GM23338 (cell line): Measurements from ENCODE around the gene WDR91. TPM values are rescaled to one million over a fixed set of nuclear protein-coding genes. Genes with fewer than 3 reads are reported as not detected.

Experiments
- ATAC-seq: fragments of 200-7000 bp; cut with Tn5 transposase; 3 replicates; pipeline ENCODE4 v1.9.1; 2020
- DNase-seq: peaks from one replicate; pipeline ENCODE4 v3.0.0-alpha.2; 2015; ENCODE audit warnings: low spot score
- H2AFZ ChIP-seq: fragments of 200-600 bp; sonication (generic); 2 replicates; pipeline ENCODE4 v1.8.0; 2016; ENCODE audit warnings: antibody characterized with exemption, mild to moderate bottlenecking, moderate library complexity
- H3F3A ChIP-seq: fragments of 200-600 bp; sonication (generic); replicated peaks from 2 replicates; pipeline ENCODE4 v1.8.0; 2017; ENCODE audit warnings: antibody characterized with exemption, mixed run types, low read depth
- H3K27ac ChIP-seq: fragments of 200-600 bp; sonication (generic); 2 replicates; pipeline ENCODE4 v1.6.1; 2016; ENCODE audit warnings: low read depth
- H3K27me3 ChIP-seq: fragments of 200-600 bp; sonication (generic); 2 replicates; pipeline ENCODE4 v1.8.0; 2016; ENCODE audit warnings: mild to moderate bottlenecking, mixed run types, moderate library complexity; ENCODE audit not compliant: insufficient read depth
- H3K36me3 ChIP-seq: fragments of 200-600 bp; sonication (generic); 2 replicates; pipeline ENCODE4 v1.8.0; 2016; ENCODE audit warnings: mild to moderate bottlenecking; ENCODE audit not compliant: insufficient read depth
- H3K4me1 ChIP-seq: fragments of 200-600 bp; sonication (generic); 2 replicates; pipeline ENCODE4 v1.8.0; 2016; ENCODE audit warnings: mild to moderate bottlenecking, moderate library complexity; ENCODE audit not compliant: insufficient read depth
- H3K4me2 ChIP-seq: fragments of 200-600 bp; sonication (generic); 2 replicates; pipeline ENCODE4 v1.7.1; 2017; ENCODE audit warnings: mixed run types
- H3K4me3 ChIP-seq: fragments of 200-600 bp; sonication (generic); 2 replicates; pipeline ENCODE4 v1.6.1; 2016; ENCODE audit warnings: mixed run types
- H3K79me2 ChIP-seq: fragments of 200-600 bp; sonication (generic); replicated peaks from 2 replicates; pipeline ENCODE4 v1.8.0; 2017; ENCODE audit warnings: mild to moderate bottlenecking; ENCODE audit not compliant: insufficient read depth
- H3K9me2 ChIP-seq: fragments of 200-600 bp; sonication (generic); 2 replicates; pipeline ENCODE4 v1.8.0; 2017; ENCODE audit not compliant: insufficient read depth
- H4K20me1 ChIP-seq: fragments of 200-600 bp; sonication (generic); replicated peaks from 2 replicates; pipeline ENCODE4 v1.8.0; 2017; ENCODE audit warnings: mild to moderate bottlenecking; ENCODE audit not compliant: insufficient read depth
- H3K27ac Mint-ChIP-seq: 2 replicates; pipeline ENCODE4 v1.8.0; 2020; ENCODE audit warnings: inconsistent platforms, mild to moderate bottlenecking, moderate library complexity, mixed read lengths
- H3K27me3 Mint-ChIP-seq: 3 replicates; pipeline ENCODE4 v1.8.0; 2022; ENCODE audit warnings: low read depth, mild to moderate bottlenecking, moderate library complexity, mixed read lengths, inconsistent platforms; ENCODE audit not compliant: insufficient read depth, poor library complexity
- H3K36me3 Mint-ChIP-seq: 3 replicates; pipeline ENCODE4 v1.8.0; 2021; ENCODE audit warnings: low read depth, mild to moderate bottlenecking, inconsistent platforms, moderate library complexity, mixed read lengths
- H3K4me1 Mint-ChIP-seq: 3 replicates; pipeline ENCODE4 v1.8.0; 2020; ENCODE audit warnings: mild to moderate bottlenecking, inconsistent platforms, mixed read lengths
- H3K4me3 Mint-ChIP-seq: 3 replicates; pipeline ENCODE4 v1.8.0; 2021; ENCODE audit warnings: moderate library complexity, mild to moderate bottlenecking, inconsistent platforms, mixed read lengths
- H3K9me3 Mint-ChIP-seq: 3 replicates; pipeline ENCODE4 v1.8.0; 2020; ENCODE audit warnings: moderate library complexity, mild to moderate bottlenecking, inconsistent platforms, mixed read lengths
- CREB1 ChIP-seq: fragments of 250-450 bp; sonication (Bioruptor Pico); IDR thresholded peaks from 2 replicates; pipeline ENCODE4 v1.5.0; 2020; ENCODE audit warnings: low read depth, mild to moderate bottlenecking, moderate library complexity
- ETS1 ChIP-seq: IDR thresholded peaks from 2 replicates; pipeline ENCODE4 v1.6.1; 2016; ENCODE audit warnings: antibody characterized with exemption
- EZH2 ChIP-seq: fragments of 200-600 bp; sonication (generic); IDR thresholded peaks from one replicate; pipeline ENCODE4 v1.8.0; 2017; ENCODE audit warnings: antibody characterized with exemption, mild to moderate bottlenecking, low read depth; ENCODE audit not compliant: unreplicated experiment
- EZH2phosphoT487 ChIP-seq: fragments of 200-600 bp; sonication (generic); IDR thresholded peaks from one replicate; pipeline ENCODE4 v1.8.1; 2018; ENCODE audit warnings: antibody characterized with exemption; ENCODE audit not compliant: unreplicated experiment
- JUNB ChIP-seq: IDR thresholded peaks from one replicate; pipeline ENCODE4 v1.6.1; 2016; ENCODE audit warnings: antibody characterized with exemption; ENCODE audit not compliant: unreplicated experiment
- NANOG ChIP-seq: IDR thresholded peaks from 2 replicates; pipeline ENCODE4 v1.6.1; 2016; ENCODE audit warnings: antibody characterized with exemption, borderline replicate concordance
- POLR2AphosphoS5 ChIP-seq: IDR thresholded peaks from 2 replicates; pipeline ENCODE4 v1.6.1; 2016; ENCODE audit warnings: antibody characterized with exemption, low read depth
- STAT1 ChIP-seq: IDR thresholded peaks from one replicate; pipeline ENCODE4 v1.6.1; 2016; ENCODE audit warnings: antibody characterized with exemption; ENCODE audit not compliant: unreplicated experiment
- ZNF114 ChIP-seq: fragments of 250-450 bp; sonication (Bioruptor Pico); IDR thresholded peaks from 2 replicates; pipeline ENCODE4 v1.5.0; 2020; ENCODE audit warnings: mild to moderate bottlenecking, moderate library complexity
- ZNF331 ChIP-seq: fragments of 250-450 bp; sonication (Bioruptor Pico); IDR thresholded peaks from 2 replicates; pipeline ENCODE4 v1.5.0; 2020; ENCODE audit warnings: low read depth, mild to moderate bottlenecking, moderate library complexity
- polyA plus RNA-seq: library from polyadenylated mRNA; unstranded; fragments of >200 nt; fragmentation: Nextera tagmentation; extraction: Ambion mirVana; gene quantifications from 2 replicates; pipeline ENCODE4 v1.2.1, GENCODE V29; 2016
- total RNA-seq: library from RNA; depleted of rRNA; stranded (reverse); fragments of >200 nt; shearing (Covaris generic); gene quantifications from 2 replicates; pipeline ENCODE4 v1.2.3, GENCODE V29; 2014
- TF ChIP-seq, protein P1 (sequence below): IDR thresholded peaks from one replicate; pipeline ENCODE4 v1.6.1; 2018; ENCODE audit warnings: antibody characterized with exemption; ENCODE audit not compliant: unreplicated experiment
- TF ChIP-seq, protein P2 (sequence below), 2 experiments: fragments of 200-600 bp in 1 of 2; sonication (generic) in 1 of 2; conservative IDR thresholded peaks; 2 replicates each; pipeline versions ENCODE4 v1.5.1 to v1.6.1; 2016 to 2017; ENCODE audit warnings: antibody characterized with exemption in 2 of 2, low read depth in 2 of 2, mild to moderate bottlenecking in 2 of 2, moderate library complexity in 1 of 2

WDR91 gene
- total and polyA plus RNA-seq, 2 experiments from 2014 or later = 5.8 to 32.6 TPM

GRCh38 chr7:135159359-135160085 is 51.8 kb downstream of the WDR91 start (continued):
- no peak for TF ChIP-seq ETS1
- TF ChIP-seq JUNB = no peak
- TF ChIP-seq, protein P1, sequence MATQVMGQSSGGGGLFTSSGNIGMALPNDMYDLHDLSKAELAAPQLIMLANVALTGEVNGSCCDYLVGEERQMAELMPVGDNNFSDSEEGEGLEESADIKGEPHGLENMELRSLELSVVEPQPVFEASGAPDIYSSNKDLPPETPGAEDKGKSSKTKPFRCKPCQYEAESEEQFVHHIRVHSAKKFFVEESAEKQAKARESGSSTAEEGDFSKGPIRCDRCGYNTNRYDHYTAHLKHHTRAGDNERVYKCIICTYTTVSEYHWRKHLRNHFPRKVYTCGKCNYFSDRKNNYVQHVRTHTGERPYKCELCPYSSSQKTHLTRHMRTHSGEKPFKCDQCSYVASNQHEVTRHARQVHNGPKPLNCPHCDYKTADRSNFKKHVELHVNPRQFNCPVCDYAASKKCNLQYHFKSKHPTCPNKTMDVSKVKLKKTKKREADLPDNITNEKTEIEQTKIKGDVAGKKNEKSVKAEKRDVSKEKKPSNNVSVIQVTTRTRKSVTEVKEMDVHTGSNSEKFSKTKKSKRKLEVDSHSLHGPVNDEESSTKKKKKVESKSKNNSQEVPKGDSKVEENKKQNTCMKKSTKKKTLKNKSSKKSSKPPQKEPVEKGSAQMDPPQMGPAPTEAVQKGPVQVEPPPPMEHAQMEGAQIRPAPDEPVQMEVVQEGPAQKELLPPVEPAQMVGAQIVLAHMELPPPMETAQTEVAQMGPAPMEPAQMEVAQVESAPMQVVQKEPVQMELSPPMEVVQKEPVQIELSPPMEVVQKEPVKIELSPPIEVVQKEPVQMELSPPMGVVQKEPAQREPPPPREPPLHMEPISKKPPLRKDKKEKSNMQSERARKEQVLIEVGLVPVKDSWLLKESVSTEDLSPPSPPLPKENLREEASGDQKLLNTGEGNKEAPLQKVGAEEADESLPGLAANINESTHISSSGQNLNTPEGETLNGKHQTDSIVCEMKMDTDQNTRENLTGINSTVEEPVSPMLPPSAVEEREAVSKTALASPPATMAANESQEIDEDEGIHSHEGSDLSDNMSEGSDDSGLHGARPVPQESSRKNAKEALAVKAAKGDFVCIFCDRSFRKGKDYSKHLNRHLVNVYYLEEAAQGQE = no peak
- no peak for TF ChIP-seq CREB1 (CRISPR knock-in tag)
- no peak for TF ChIP-seq ZNF331
- no peak for TF ChIP-seq ZNF114 (CRISPR knock-in tag)
- TF ChIP-seq STAT1 = no peak
- no peak for TF ChIP-seq EZH2phosphoT487

DNA sequence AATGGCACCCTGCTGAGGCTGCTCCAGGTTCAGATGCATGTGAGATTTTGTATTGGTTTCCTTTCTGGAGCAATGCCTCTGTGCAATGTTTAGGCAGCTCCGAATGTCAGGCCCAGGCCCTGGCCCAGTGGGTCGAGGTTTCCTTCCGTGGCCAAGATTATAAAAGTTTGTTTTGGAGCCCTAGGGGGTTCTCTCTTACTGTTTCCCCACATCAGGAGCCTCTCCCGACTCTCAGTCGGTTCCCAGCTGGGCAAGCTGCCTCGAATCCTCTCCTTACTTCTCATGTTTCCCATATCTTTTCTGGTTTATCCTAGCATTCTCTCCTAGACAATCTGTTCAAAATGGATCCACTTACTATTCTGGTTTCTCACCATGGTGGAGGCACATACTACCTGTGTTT is 52.5 kb downstream of the WDR91 start:
- peaks cover 5% of the 10 kb centered on the region for H3K27me3 Mint-ChIP-seq
- DNase-seq = no peak
- TF ChIP-seq ZNF331 (no peak), EZH2phosphoT487 (no peak), JUNB (no peak), STAT1 (no peak), NANOG (no peak), ZNF114 (CRISPR knock-in tag) (no peak), CREB1 (CRISPR knock-in tag) (no peak), POLR2AphosphoS5 (no peak), EZH2 (no peak), ETS1 (no peak)
- TF ChIP-seq, protein P2, sequence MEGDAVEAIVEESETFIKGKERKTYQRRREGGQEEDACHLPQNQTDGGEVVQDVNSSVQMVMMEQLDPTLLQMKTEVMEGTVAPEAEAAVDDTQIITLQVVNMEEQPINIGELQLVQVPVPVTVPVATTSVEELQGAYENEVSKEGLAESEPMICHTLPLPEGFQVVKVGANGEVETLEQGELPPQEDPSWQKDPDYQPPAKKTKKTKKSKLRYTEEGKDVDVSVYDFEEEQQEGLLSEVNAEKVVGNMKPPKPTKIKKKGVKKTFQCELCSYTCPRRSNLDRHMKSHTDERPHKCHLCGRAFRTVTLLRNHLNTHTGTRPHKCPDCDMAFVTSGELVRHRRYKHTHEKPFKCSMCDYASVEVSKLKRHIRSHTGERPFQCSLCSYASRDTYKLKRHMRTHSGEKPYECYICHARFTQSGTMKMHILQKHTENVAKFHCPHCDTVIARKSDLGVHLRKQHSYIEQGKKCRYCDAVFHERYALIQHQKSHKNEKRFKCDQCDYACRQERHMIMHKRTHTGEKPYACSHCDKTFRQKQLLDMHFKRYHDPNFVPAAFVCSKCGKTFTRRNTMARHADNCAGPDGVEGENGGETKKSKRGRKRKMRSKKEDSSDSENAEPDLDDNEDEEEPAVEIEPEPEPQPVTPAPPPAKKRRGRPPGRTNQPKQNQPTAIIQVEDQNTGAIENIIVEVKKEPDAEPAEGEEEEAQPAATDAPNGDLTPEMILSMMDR (conservative IDR thresholded peaks at IDR 0.05; ENCODE audit: low read depth in 2 of 2) = no peak
- TF ChIP-seq, protein P1 = no peak

More for the DNA sequence above, 52.5 kb downstream of the WDR91 start:
- Histone ChIP-seq H3K27me3 (no peaks in the 10 kb centered on the region), H3K79me2 (no peaks in the 10 kb centered on the region), H3K36me3 (peaks cover 16% of the 10 kb centered on the region; the same call in 1 of the 2 replicates), H4K20me1 (no peaks in the 10 kb centered on the region), H3K4me2 (no peak overlapping the region), H3K9me2 (peaks cover 4% of the 10 kb centered on the region), H2AFZ (no peak overlapping the region), H3F3A (no peaks in the 10 kb centered on the region), H3K4me3 (no peak overlapping the region), H3K27ac (no peak overlapping the region), H3K4me1 (peaks cover 23% of the 10 kb centered on the region)
- Mint-ChIP-seq H3K27ac (no peak overlapping the region), H3K4me3 (no peak overlapping the region; the same call in 2 of the 3 replicates), H3K4me1 (peaks cover 20% of the 10 kb centered on the region), H3K36me3 (peaks cover 87% of the 10 kb centered on the region), H3K9me3 (peaks cover 86% of the 10 kb centered on the region)
- ATAC-seq = no peak
